ENCODE data around the gene MAGEB17. TPM values are rescaled to one million over a fixed set of nuclear protein-coding genes. Genes with fewer than 3 reads are reported as not detected.

The MAGEB17 gene
- polyA plus RNA-seq, 5 donors, result 0.09 TPM; not detected in 4

DNA sequence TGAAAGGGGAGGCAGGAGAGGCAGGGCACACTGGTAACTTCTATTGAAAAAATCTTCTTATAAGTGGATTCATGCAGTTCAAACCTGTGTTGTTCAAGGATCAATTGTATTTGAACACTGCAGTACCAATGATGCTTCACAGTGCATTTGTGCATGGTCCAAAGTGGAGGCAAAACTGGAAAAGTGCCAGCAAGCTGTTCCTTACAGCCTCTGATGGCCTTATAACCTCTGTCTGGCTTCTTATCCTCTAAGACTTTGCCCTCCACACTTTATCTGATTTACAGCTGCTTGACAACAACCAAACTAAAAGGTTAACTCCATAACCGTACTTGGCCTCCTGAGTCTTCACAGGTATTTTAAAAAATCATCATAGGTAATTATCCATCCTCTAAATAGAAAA is 40.4 kb downstream of the MAGEB17 start:
- no peak for DNase-seq

DNA sequence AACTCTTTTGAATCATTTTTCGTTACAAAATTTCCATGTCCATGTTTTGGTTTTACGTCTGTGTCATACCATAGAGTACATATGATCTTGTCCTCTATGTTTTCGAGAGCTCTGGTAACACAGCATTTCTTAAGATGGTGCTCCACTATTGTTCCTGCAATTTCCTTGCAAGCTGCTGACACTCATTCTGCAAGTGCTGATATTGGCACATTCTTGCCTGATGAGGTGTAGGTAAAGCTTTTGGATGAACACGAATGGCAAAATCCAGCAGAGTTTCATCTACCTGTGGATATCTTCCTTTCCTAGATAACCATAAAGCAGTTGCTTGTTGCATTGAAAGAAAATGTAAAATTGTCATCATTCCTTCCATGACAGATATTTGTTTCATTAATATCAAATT is 41.3 kb downstream of the MAGEB17 start:
- DNase-seq, result no peak

DNA sequence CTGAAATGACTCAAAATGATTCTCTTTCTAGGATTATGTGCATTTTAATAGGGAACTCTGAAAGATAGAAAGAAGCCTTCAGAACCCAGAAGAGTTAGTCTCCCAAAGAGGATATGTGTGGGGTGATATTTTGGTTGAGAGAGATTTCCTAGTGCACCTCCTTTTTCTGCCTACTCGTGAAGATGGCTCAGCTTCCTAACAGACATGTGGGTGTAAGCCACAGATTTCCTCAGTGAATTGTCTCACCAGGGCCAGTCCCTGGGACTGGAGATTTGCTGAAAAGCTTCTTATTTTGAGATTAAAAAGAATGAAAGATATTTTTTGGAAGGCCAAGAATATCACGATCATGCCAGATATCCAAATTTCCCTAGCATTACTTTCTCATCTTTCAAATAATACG is 42.8 kb downstream of the MAGEB17 start:
- DNase-seq, result no peak

DNA sequence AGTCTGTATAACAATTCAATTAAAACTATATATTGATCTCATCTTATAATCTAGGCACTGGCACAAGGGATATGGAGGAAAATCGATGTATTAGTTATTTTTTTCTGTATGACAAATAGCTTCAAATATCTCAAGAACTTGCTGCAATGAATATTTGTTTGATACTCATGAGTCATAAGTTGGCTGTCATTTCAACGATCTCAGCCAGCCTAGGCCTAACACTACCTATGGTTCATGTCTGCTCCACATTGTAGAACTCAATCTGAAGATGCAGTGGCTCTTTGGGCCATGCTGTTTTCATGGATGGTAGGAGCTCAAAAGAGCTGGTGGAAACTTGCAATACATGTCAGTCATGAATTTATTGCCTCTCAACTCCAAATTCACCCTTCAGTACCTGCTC is 44.7 kb downstream of the MAGEB17 start:
- no peak for DNase-seq

DNA sequence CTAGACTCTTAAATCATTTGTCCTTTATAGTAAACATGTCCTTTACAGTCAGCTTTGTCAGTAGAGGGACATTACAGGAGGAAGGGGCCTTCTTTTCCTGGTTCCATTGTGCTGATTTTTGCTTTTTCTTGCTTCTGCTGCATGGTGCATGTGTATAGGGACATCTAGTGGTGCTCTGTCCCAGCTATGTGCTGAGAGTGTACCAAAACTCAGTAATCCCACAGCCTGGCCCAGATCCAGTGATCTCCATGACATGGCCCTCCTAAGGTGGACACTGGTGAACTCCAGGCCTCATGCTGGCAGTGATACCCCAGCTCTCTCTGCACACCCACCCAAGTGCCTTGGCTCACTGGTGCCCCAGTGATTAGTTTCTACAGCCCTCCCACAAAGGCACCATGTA is 45.2 kb downstream of the MAGEB17 start:
- no peak for DNase-seq

DNA sequence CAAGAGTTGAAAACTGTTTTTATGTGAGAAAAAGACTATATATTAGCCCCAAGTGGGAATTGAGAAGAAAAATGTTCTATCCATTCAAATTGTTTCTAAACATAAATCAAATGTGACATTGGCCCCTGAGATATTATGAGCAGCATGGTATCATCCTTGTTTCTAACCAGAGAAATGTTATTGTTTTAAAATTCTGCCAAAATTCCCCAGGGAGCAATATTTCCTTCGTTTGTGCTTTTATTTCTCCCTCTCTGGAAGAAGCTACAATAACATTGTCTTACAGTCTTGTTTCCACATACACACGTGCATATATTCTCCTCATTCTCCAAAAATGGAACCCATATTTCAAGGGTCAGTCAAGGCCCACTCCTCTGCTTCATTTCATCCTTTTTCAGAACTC is 46.7 kb downstream of the MAGEB17 start:
- no peak for DNase-seq

DNA sequence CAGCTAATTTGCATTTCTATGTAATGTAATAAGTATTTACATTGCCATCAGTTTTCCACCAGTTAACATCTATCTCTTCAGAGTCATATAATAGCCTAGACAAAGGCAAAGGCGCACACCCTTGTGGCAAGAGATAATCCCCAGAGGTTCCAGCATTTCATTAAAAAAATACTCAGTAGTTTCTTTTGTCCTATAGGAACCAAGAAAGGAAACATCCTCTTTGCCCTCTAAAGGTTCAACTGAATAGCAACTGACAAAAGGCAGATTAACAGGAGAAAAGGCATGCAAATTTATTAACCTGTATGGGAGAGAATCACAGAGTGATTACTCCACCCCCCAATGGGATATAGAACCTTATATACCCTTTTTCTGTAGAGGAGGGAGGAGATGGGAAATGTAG is 48.4 kb downstream of the MAGEB17 start:
- DNase-seq, result no peak

Other genes starting within 250 kb of the MAGEB17 start
- under 1 TPM; 0.16 to 0.37 (median 0.25) TPM for gene GRPR, start 43.9 kb upstream of the MAGEB17 start, polyA plus RNA-seq (ENCODE audit: insufficient read depth in 1 of 5, insufficient read length in 5 of 5, low replicate concordance in 1 of 5)